HG03565 (cell line): ENCODE results near the gene SLC24A1.

Source experiments
- ATAC-seq: cut with Tn5 transposase; IDR thresholded peaks from one replicate; pipeline ENCODE4 v1.9.1; 2021; ENCODE audit warnings: mild to moderate bottlenecking, moderate library complexity; ENCODE audit not compliant: unreplicated experiment

Gene SLC24A1

DNA sequence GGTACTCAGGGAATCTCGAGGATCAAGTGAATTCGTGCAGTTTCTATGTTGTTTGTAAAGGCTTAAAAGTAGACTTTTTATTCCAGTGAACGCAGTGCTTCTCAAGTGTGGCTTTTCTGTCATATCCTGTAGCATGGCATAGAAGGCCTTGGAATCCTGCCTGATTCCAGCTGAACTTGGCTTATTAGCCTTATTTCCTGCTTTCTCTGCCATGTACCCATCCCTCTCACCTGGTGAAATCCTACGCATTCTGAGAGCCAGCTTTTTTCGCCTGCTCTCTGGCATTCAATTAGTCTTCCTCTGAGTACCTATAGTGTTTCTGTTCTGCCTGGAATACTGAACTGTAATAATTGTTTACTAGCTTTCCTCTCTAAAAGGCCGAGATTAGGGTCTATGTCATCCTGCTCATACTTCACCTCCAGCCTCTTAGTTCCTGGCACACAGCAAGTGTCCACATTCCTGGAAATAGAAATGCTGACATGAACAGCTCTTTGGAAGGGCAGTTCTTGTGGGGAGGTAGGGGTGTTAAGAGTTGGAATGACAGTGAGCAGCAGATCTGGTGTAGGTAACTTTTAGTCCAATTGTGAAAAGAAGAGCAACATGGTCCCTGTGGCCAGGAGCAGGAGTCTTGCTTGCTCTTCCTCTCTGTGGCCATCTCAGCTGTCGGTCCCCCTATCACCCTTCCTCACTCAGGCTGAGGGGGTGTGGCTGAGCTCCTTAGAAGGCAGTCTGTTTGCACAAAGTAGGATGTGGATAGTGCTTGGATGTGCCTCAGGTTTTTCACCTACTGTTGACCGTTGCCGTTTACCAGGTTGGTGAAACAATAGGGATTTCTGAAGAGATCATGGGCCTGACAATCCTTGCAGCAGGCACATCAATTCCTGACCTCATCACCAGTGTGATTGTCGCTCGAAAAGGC, 30.4 kb downstream of the SLC24A1 start:
- no peak for ATAC-seq

DNA sequence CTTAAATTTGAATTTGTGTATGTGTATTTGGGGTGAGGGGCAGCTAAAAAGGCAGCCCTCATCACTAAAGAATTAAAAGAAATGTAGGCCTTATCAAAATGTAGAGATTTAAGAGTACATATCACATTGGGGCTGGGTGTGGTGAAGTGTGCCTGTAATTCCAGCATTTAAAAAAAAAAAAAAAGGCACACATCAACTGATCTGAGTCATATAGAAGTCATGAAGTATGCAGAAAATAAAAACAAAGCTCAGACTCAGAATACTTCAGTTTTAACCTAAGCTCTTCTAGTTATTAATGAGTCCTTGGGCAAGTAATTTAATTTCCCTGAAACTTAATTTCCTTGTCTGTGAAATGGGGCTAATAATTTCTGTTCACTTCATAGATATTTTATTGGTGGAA, 31.6 kb downstream of the SLC24A1 start:
- no peak for ATAC-seq

DNA sequence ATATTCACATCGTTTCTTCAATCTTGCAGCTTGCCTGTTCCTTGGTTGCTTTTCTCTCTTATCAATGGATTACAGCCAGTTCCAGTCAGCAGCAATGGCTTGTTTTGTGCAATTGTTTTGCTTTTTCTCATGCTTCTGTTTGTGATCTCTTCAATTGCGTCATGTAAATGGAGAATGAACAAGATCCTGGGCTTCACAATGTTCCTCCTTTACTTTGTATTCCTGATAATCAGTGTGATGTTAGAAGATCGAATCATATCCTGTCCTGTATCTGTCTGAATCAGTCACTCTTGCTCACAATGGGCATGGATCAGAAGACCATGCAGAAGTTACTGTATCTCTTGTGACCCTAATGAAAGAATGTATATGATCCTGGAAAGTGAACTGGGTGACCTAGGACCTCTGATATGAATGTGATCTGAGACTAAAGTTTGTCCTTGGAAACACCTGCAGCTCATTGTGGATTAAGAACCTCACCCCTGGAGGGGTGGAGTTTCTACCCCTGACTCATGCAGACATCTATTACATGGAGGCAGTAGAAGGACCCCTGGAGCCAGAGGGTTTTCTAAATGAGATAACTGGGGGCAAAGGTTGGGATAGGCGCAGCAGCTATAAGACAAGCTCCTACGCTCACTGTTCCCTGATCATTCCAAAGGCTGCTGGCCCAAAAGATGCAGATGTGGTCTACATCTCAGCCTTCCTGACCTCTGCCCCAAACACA, 32.2 kb downstream of the SLC24A1 start:
- no peak for ATAC-seq

DNA sequence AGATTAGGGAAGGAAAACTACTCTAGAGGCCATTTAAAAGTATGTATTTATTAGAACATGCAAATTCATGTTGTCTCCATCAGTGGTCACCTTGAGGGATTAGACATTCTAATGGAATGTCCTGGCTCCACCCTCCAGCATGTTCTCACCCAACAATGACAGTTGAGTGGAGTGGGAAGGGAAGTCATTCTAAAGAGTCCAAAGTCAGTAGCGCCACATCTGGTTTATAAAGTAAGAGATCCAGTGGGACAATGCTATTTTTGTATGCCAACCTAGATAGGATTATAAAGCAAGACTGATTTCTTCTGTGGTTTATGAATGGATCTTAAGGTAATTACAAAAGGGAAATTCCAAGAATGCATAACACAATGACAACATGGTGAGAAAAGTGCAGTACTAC, 33.3 kb downstream of the SLC24A1 start:
- no peak for ATAC-seq

DNA sequence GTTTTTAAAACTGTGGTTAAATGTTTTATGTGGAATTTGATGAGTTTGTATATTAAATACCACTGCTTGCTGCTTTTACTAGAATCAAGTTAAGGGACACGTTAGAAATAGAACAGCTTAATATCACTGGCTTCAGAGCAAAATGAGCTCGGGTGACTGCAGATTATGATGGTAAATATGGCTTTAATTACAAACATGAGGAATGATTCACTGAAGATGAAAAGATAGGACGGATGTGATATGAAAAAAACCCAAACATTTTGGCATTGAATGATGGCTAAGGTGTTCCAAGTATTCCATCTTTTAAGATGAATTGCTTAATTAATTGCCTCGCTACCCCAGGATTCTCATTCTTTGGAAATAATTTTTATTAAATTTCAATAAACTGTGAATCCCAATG, 33.7 kb downstream of the SLC24A1 start:
- no peak for ATAC-seq

DNA sequence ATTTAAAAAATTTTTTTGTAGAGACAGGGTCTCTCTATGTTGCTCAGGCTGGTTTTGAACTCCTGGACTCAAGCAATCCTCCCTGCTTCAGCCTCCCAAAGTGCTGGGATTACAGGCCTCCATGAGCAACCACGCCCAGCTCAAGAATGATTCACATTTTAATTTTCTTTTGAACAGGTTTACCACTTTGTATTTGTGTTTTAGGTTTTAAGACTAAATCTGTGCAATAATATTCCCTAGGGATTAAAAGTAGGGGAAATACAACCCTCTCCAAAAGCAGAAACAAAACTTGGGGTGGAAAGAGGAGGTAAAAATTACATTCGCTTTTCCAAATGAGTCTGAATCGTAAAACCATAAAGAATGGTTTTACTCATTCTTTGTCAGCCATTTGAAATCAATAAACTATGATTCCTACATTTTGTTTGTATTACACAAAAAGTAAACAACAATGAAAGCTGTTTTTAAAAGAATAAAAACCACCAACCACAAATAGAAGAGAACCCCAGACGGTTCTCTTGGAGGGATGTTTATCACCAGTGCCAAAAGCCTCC, 37.8 kb downstream of the SLC24A1 start:
- ATAC-seq: no peak

DNA sequence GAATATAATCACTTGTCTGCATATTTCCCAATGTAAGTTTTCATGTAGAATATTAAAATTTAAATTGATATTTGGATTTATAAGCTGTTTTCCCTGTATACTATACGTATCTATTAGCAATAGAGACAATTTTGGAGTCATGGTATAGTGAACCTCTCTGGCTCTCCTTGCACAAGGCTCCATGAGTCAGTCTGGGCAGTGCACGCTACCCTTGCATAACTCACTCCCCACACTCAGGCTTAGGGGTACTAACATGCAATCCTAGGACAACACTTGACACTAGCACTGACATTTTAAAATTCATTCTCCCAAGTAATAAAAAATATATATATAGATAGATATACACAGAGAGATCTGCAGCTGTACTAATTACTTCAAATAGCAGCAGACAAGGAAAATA, 39.2 kb downstream of the SLC24A1 start:
- ATAC-seq: no peak

DNA sequence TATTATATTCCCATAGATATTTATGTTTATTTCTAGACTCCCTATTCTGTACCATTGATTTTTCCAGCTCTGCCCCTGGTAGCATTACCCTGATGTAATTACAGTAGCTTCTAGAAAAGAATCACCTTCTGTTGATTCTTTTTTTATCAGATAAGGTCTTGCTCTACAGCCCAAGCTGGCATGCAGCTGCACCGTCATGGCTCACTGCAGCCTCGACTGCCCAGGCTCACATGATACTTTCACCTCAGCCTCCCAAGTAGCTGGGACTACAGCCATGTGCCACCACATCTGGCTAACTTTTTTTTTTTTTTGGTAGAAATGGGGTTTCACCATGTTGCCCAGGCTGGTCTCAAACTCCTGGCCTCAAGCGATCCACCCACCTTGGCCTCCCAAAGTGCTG, 41.8 kb downstream of the SLC24A1 start:
- no peak for ATAC-seq

DNA sequence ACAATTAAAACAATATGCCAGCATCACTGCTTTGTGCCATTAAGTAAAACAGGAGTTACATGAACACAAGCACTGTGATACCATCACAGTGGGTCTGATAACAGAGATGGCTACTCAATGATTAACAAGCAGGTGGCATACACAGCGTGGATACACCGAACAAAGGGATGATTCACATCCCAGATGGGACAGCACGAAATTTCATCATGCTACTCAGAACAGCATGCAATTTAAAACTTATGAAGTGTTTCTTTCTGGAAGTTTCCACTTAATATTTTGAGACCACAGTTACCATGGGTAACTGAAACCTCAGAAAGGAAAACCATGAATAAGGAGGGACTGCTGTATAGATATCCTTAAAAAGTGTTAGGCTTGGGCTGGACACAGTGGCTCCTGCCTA, 44.5 kb downstream of the SLC24A1 start:
- no peak for ATAC-seq

DNA sequence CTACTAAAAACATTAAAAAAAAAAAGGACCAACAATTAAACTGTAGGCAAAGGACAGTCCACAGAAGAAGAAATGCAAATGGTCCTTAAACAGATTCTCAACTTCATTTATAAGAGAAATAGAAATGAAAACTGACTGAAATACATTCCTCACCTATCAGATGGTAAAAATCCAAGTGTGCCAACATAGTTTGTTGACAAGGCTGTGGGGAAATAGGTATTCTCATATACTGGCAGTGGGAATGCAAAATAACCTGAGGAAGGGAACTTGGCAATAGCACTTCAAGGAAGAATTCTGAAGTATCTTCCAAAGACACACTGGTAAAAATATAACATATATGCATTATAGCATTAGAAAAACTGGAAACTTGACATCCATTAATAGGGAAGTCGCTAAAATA, 53.8 kb downstream of the SLC24A1 start:
- ATAC-seq: no peak

DNA sequence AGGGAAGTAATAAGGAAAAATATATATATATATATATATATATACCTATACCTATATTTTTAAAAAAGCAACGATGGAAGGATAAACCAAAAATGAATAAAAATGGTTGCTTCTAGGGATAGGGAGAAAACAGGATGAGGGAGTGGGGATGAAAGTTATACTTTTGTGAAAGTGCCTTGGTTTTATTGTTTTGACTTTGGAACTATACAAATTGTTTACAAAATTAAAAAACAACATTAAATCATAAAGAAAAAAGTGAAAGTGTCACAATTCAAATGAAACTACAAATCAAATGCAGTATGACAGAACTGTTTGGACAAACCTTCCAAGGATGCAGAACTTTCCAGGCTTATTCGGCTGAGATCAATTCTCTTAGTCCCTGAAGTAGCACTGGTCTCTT, 54.4 kb downstream of the SLC24A1 start:
- ATAC-seq: no peak

DNA sequence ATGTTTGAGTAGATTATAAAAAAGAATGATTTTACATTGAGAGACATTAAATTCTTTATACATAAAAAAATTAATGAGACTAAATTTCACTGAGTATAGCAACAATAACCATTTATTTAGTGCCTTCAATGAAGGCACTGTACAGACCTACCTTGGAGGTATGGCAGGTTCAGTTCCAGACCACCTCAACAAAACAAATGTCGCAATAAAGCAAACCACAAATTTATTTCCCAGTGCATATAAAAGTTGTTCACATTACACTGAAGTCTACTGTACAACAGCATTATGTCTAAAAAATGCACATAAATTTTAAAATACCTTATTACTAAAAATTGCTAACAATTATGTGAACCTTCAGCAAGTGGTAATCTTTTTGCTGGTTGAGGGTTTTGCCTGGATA, 58.8 kb downstream of the SLC24A1 start:
- ATAC-seq: no peak

DNA sequence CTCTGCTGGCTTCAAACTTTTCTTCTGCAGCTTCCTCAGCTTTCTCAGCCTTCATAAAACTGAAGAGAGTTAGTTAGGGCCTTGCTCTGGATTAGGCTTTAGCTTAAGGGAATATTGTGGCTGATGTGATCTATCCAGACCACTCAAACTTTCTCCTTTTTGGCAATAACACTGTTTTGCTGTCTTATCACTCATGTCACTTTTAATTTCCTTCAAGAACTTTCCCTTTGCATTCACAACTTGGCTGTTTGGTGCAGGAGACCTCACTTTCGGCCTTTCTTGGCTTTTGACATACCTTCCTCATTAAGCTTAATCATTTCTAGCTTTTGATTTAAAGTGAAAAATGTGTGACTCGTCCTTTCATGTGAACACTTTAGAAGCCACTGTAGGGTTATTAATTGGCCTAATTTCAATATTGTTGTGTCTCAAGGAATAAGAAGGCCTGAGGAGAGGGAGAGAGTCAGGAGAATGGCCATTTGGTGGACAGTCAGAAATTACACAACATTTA, 60.7 kb downstream of the SLC24A1 start:
- ATAC-seq: no peak

DNA sequence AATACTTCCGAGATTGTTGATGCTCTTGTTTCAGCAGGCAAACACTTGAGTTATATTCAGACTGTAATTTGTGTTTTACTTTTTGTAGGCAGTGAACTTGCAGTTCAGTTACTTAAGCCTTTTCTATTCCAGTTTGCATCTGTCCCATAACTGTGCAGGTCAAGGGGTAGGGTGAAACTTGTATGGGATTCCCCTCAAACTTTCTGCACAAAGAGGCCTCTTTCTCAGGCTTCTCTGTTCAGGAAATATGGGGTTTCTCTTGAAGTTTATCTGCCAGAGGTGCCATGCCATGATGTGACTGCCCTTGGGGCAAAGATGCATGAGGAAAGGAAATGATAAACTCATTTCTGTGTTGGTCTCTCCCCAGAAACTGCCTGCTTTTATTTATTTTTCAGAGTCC, 66.7 kb downstream of the SLC24A1 start:
- no peak for ATAC-seq

DNA sequence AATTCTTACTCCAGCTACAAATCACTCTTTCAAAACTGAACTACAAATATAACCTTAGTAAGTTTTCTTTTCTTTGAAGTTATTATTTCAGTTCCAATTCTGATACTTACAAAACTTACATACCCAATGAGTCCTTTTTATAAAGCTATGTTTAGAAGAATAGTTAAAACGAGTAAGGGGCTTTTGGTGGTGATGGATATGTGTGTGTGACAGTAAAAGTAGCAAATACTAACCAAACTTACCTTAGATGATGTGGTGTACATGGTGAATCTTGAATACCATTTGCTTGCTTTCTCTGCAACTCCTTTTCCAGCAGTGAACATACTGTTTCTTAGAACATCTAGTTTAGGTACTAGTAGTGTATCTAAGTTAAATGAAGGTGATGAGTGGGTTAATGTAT, 68.4 kb downstream of the SLC24A1 start:
- no peak for ATAC-seq

DNA sequence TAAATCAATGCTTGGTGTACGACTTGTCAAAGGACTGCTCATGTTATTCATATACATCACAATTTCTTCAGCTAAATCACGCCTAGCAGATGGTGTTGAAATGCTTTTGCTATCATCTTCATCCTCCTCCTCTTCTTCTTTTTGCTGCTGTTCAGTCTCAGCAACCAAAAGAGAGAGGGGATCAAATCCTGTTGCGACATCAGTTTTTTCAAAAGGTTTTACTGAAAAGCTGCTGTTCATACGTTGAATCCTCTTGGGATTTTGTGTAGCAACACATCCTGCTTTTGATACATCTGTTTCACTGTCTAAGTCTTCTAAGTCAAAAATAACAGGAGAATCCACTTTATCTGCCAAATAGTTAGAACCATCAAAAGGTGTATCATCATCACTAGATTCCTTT, 69.0 kb downstream of the SLC24A1 start:
- no peak for ATAC-seq

DNA sequence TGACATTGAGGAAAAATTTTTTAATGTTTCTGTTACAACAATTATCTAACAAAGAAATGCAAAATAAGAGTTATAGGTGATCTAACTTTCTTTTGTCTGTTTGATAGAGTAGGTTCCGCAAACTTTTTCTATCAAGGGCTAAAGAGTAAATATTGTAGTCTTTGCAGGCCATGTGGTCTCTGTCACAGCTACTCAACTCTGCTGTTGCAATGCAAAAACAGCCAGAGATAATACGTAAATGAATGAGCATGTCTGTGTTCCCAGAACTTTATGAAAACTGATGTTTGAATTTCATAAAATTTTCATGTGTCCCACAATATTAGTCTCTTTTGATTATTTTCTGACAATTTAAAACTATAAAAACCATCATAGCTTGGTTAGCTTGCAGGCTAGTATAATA, 73.3 kb downstream of the SLC24A1 start:
- ATAC-seq: no peak
